DND-41 (cell line): ENCODE results near the gene ANO8.

ENCODE experiments used
- ATAC-seq: fragments of 200-7000 bp; cut with Tn5 transposase; 3 replicates; pipeline ENCODE4 v1.9.1; 2021; ENCODE audit warnings: low read depth; ENCODE audit not compliant: insufficient read depth
- DNase-seq: peaks from one replicate; pipeline ENCODE4 v3.0.0-alpha.2; 2020
- H2AFZ ChIP-seq: 2 replicates; pipeline ENCODE4 v1.6.0; 2012; ENCODE audit warnings: low read depth, low read length
- H3K27ac ChIP-seq: 2 replicates; pipeline ENCODE4 v1.5.1; 2012; ENCODE audit warnings: low read length, inconsistent platforms
- H3K27me3 ChIP-seq: fragments of 200-600 bp; sonication (generic); 2 replicates; pipeline ENCODE4 v1.6.0; 2012; ENCODE audit warnings: low read length, mild to moderate bottlenecking, inconsistent platforms; ENCODE audit not compliant: insufficient read depth, poor library complexity
- H3K36me3 ChIP-seq: 2 replicates; pipeline ENCODE4 v1.5.1; 2012; ENCODE audit warnings: low read length, inconsistent platforms; ENCODE audit not compliant: insufficient read depth
- H3K4me1 ChIP-seq: 2 replicates; pipeline ENCODE4 v1.5.1; 2012; ENCODE audit warnings: mild to moderate bottlenecking, low read length; ENCODE audit not compliant: insufficient read depth
- H3K4me2 ChIP-seq: 2 replicates; pipeline ENCODE4 v1.6.0; 2012; ENCODE audit warnings: mild to moderate bottlenecking, moderate library complexity, low read length, inconsistent platforms; ENCODE audit not compliant: insufficient read depth
- H3K4me3 ChIP-seq, 2 experiments: fragments of 200-600 bp in 1 of 2; shearing (Covaris generic) in 1 of 2; 2 replicates each; pipeline ENCODE4 v1.5.1; 2012 to 2016; ENCODE audit warnings: inconsistent platforms in 2 of 2, low read length in 2 of 2, mild to moderate bottlenecking in 2 of 2, low read depth in 1 of 2, moderate library complexity in 1 of 2
- H3K79me2 ChIP-seq: 2 replicates; pipeline ENCODE4 v1.6.0; 2012; ENCODE audit warnings: low read length, inconsistent platforms; ENCODE audit not compliant: insufficient read depth
- H3K9ac ChIP-seq: 2 replicates; pipeline ENCODE4 v1.6.0; 2012; ENCODE audit warnings: low read depth, mild to moderate bottlenecking, inconsistent platforms, low read length, moderate library complexity
- H3K9me3 ChIP-seq: 2 replicates; pipeline ENCODE4 v1.5.1; 2012; ENCODE audit warnings: low read length, moderate library complexity, mild to moderate bottlenecking, inconsistent platforms; ENCODE audit not compliant: insufficient read depth, severe bottlenecking
- H4K20me1 ChIP-seq: 2 replicates; pipeline ENCODE4 v1.6.0; 2012; ENCODE audit warnings: low read length; ENCODE audit not compliant: insufficient read depth
- CTCF ChIP-seq: IDR thresholded peaks from 2 replicates; pipeline ENCODE4 v1.5.1; 2012; ENCODE audit warnings: borderline replicate concordance, low read length, moderate library complexity, mild to moderate bottlenecking; ENCODE audit not compliant: poor library complexity, severe bottlenecking; ENCODE audit errors: extremely low read depth
- EZH2 ChIP-seq: IDR thresholded peaks from 3 replicates; pipeline ENCODE4 v1.6.1; 2012; ENCODE audit warnings: borderline replicate concordance, low read depth, mild to moderate bottlenecking, moderate library complexity, low read length, inconsistent platforms; ENCODE audit not compliant: severe bottlenecking

Gene ANO8

GRCh38 chr19:17332677-17333581 lies 1.7 kb downstream of the ANO8 start:
- H3K9me3 ChIP-seq: no peaks in the 10 kb centered on the region
- H3K9ac ChIP-seq: no peak overlapping the region
- H3K4me2 ChIP-seq: peak overlapping the region; percentile 33; the same call in 1 of the 2 replicates
- H3K4me1 ChIP-seq: peaks cover 42% of the 10 kb centered on the region
- H3K79me2 ChIP-seq: peaks cover 7% of the 10 kb centered on the region
- peaks cover 7% of the 10 kb centered on the region for H3K36me3 ChIP-seq
- DNase-seq (peak; percentile 76), ATAC-seq (no peak)
- H2AFZ ChIP-seq: no peak overlapping the region
- H4K20me1 ChIP-seq: peaks cover 4% of the 10 kb centered on the region; the same call in 1 of the 2 replicates
- H3K27ac ChIP-seq: no peak overlapping the region
- H3K27me3 ChIP-seq: no peaks in the 10 kb centered on the region
- 0 out of 4 replicates have a peak overlapping the region, but pooled peaks of 1 of the 2 experiments have one; percentile 4 for H3K4me3 ChIP-seq
- TF ChIP-seq EZH2 (no peak), CTCF (no peak)

GRCh38 chr19:17332360-17332676 lies 2.3 kb downstream of the ANO8 start:
- no peak for TF ChIP-seq CTCF
- TF ChIP-seq EZH2: no peak
- Histone ChIP-seq H4K20me1 (peaks cover 4% of the 10 kb centered on the region; the same call in 1 of the 2 replicates), H3K79me2 (peaks cover 3% of the 10 kb centered on the region; the same call in 1 of the 2 replicates), H3K27ac (no peak overlapping the region), H3K4me1 (peaks cover 37% of the 10 kb centered on the region), H3K4me3 (no peak overlapping the region), H3K27me3 (no peaks in the 10 kb centered on the region), H3K36me3 (peaks cover 12% of the 10 kb centered on the region), H2AFZ (no peak overlapping the region), H3K9ac (no peak overlapping the region), H3K4me2 (0 out of 2 replicates have a peak overlapping the region, but pooled peaks have one; percentile 33), H3K9me3 (no peaks in the 10 kb centered on the region)
- no peak for DNase-seq
- ATAC-seq: no peak

GRCh38 chr19:17331045-17331558 lies 3.6 kb downstream of the ANO8 start:
- ATAC-seq: no peak
- H3K27me3 ChIP-seq: no peaks in the 10 kb centered on the region
- no peak for DNase-seq
- peaks cover 34% of the 10 kb centered on the region for H3K4me1 ChIP-seq
- no peaks in the 10 kb centered on the region for H3K9me3 ChIP-seq
- H3K4me2 ChIP-seq: no peak overlapping the region
- H3K4me3 ChIP-seq: no peak overlapping the region
- peaks cover 13% of the 10 kb centered on the region for H3K36me3 ChIP-seq
- H3K27ac ChIP-seq: no peak overlapping the region
- no peak overlapping the region for H3K9ac ChIP-seq
- peaks cover 4% of the 10 kb centered on the region; the same call in 1 of the 2 replicates for H4K20me1 ChIP-seq
- H3K79me2 ChIP-seq: no peaks in the 10 kb centered on the region
- H2AFZ ChIP-seq: no peak overlapping the region
- TF ChIP-seq CTCF (no peak), EZH2 (no peak)
